MM.1S (cell line): ENCODE results near the gene GPRC5D.

Experiments used
- DNase-seq: peaks from one replicate; pipeline ENCODE4 v3.0.0-alpha.2; 2015
- H2AFZ ChIP-seq: fragments of 300-600 bp; sonication (generic); 2 replicates; pipeline ENCODE4 v1.6.0; 2016; ENCODE audit warnings: antibody characterized with exemption, low read length
- H3F3A ChIP-seq: fragments of 300-600 bp; sonication (generic); 2 replicates; pipeline ENCODE4 v1.6.1; 2016; ENCODE audit warnings: mild to moderate bottlenecking, antibody characterized with exemption, low read length, moderate library complexity, mixed read lengths; ENCODE audit not compliant: insufficient read depth
- H3K27ac ChIP-seq: fragments of 300-600 bp; sonication (generic); 2 replicates; pipeline ENCODE4 v1.5.1; 2016; ENCODE audit warnings: mild to moderate bottlenecking, low read length
- H3K27me3 ChIP-seq: fragments of 300-600 bp; sonication (generic); replicated peaks from 2 replicates; pipeline ENCODE4 v1.6.0; 2016; ENCODE audit warnings: low read length; ENCODE audit not compliant: insufficient read depth
- H3K36me3 ChIP-seq: fragments of 300-600 bp; sonication (generic); replicated peaks from 2 replicates; pipeline ENCODE4 v1.6.1; 2016; ENCODE audit warnings: mild to moderate bottlenecking, low read length, mixed read lengths; ENCODE audit not compliant: insufficient read depth
- H3K4me1 ChIP-seq: fragments of 300-600 bp; sonication (generic); 2 replicates; pipeline ENCODE4 v1.6.1; 2016; ENCODE audit warnings: low read length, mixed read lengths
- H3K4me2 ChIP-seq: fragments of 300-600 bp; sonication (generic); 2 replicates; pipeline ENCODE4 v1.6.0; 2016; ENCODE audit warnings: low read depth, low read length
- H3K4me3 ChIP-seq: fragments of 300-600 bp; sonication (generic); 2 replicates; pipeline ENCODE4 v1.5.1; 2016; ENCODE audit warnings: low read length, mixed read lengths
- H3K79me2 ChIP-seq: fragments of 300-600 bp; sonication (generic); 2 replicates; pipeline ENCODE4 v1.6.1; 2016; ENCODE audit warnings: mixed run types, low read length, mixed read lengths
- H3K9ac ChIP-seq: fragments of 300-600 bp; sonication (generic); 2 replicates; pipeline ENCODE4 v1.6.1; 2016; ENCODE audit warnings: low read length, mixed read lengths
- H3K9me2 ChIP-seq: fragments of 300-600 bp; sonication (generic); replicated peaks from 2 replicates; pipeline ENCODE4 v1.6.1; 2016; ENCODE audit warnings: mild to moderate bottlenecking, low read length, mixed read lengths; ENCODE audit not compliant: insufficient read depth
- H3K9me3 ChIP-seq: fragments of 300-600 bp; sonication (generic); replicated peaks from 2 replicates; pipeline ENCODE4 v1.6.1; 2016; ENCODE audit warnings: mild to moderate bottlenecking, low read length, mixed read lengths; ENCODE audit not compliant: insufficient read depth
- H4K20me1 ChIP-seq: fragments of 300-600 bp; sonication (generic); 2 replicates; pipeline ENCODE4 v1.6.1; 2016; ENCODE audit warnings: mild to moderate bottlenecking, low read length, moderate library complexity, mixed read lengths; ENCODE audit not compliant: insufficient read depth
- CTCF ChIP-seq: fragments of 300-600 bp; sonication (generic); IDR thresholded peaks from 2 replicates; pipeline ENCODE4 v1.5.1; 2016; ENCODE audit warnings: antibody characterized with exemption, low read length, mixed read lengths
- EZH2 ChIP-seq: fragments of 300-600 bp; sonication (generic); optimal IDR thresholded peaks from 2 replicates; pipeline ENCODE3; 2017; ENCODE audit warnings: low read depth, mild to moderate bottlenecking, antibody characterized with exemption, low read length, mixed read lengths
- EZH2phosphoT487 ChIP-seq: fragments of 300-600 bp; sonication (generic); IDR thresholded peaks from 2 replicates; pipeline ENCODE4 v1.6.1; 2018; ENCODE audit warnings: antibody characterized with exemption, low read length

Gene GPRC5D

GRCh38 chr12:12975322-12976077 lies 23.5 kb upstream of the GPRC5D start:
- H2AFZ ChIP-seq: no peak overlapping the region
- no peaks in the 10 kb centered on the region for H3K27me3 ChIP-seq
- H4K20me1 ChIP-seq: no peaks in the 10 kb centered on the region
- H3K27ac ChIP-seq: no peak overlapping the region
- H3K9me3 ChIP-seq: no peaks in the 10 kb centered on the region
- no peak overlapping the region for H3K4me3 ChIP-seq
- H3K9ac ChIP-seq: no peak overlapping the region; the same call in 1 of the 2 replicates
- no peaks in the 10 kb centered on the region for H3K36me3 ChIP-seq
- H3K9me2 ChIP-seq: no peaks in the 10 kb centered on the region
- TF ChIP-seq CTCF (peak; percentile 80), EZH2 (no peak)
- DNase-seq: peak; percentile 75
- H3F3A ChIP-seq: no peaks in the 10 kb centered on the region
- no peaks in the 10 kb centered on the region for H3K4me1 ChIP-seq
- H3K79me2 ChIP-seq: no peaks in the 10 kb centered on the region
- H3K4me2 ChIP-seq: peak overlapping the region; percentile 42; the same call in 1 of the 2 replicates

GRCh38 chr12:12974211-12974610 lies 22.2 kb upstream of the GPRC5D start:
- Histone ChIP-seq H3F3A (no peaks in the 10 kb centered on the region), H3K79me2 (no peaks in the 10 kb centered on the region), H3K4me2 (no peak overlapping the region), H3K27me3 (no peaks in the 10 kb centered on the region), H4K20me1 (no peaks in the 10 kb centered on the region), H3K9ac (no peak overlapping the region), H2AFZ (no peak overlapping the region), H3K36me3 (no peaks in the 10 kb centered on the region), H3K9me2 (no peaks in the 10 kb centered on the region), H3K4me3 (no peak overlapping the region), H3K4me1 (no peaks in the 10 kb centered on the region), H3K9me3 (no peaks in the 10 kb centered on the region), H3K27ac (no peak overlapping the region)
- no peak for TF ChIP-seq EZH2
- no peak for TF ChIP-seq CTCF
- TF ChIP-seq EZH2phosphoT487: no peak
- DNase-seq: no peak

GRCh38 chr12:12973019-12973418 lies 21.0 kb upstream of the GPRC5D start:
- Histone ChIP-seq H3K9ac (no peak overlapping the region), H3F3A (no peaks in the 10 kb centered on the region), H2AFZ (no peak overlapping the region), H3K36me3 (no peaks in the 10 kb centered on the region), H3K4me1 (no peaks in the 10 kb centered on the region), H4K20me1 (no peaks in the 10 kb centered on the region), H3K9me3 (no peaks in the 10 kb centered on the region), H3K9me2 (no peaks in the 10 kb centered on the region), H3K79me2 (no peaks in the 10 kb centered on the region), H3K27ac (no peak overlapping the region), H3K4me3 (no peak overlapping the region), H3K4me2 (no peak overlapping the region), H3K27me3 (no peaks in the 10 kb centered on the region)
- no peak for DNase-seq
- TF ChIP-seq EZH2: no peak
- no peak for TF ChIP-seq EZH2phosphoT487
- no peak for TF ChIP-seq CTCF
